Progenitor cell of endocrine pancreas (in vitro differentiated cells): Measurements from ENCODE around the gene TRIM50. TPM values are rescaled to one million over a fixed set of nuclear protein-coding genes. Genes with fewer than 3 reads are reported as not detected.

ENCODE experiments used
- DNase-seq: peaks from one replicate; pipeline ENCODE4 v3.0.0; 2021; ENCODE audit warnings: low spot score; ENCODE audit not compliant: unreplicated experiment
- H3K27ac Mint-ChIP-seq: 2 replicates; pipeline ENCODE4 v1.8.0; 2021; ENCODE audit warnings: mild to moderate bottlenecking, moderate library complexity, mixed read lengths
- H3K27me3 Mint-ChIP-seq: 2 replicates; pipeline ENCODE4 v1.8.0; 2021; ENCODE audit warnings: mixed read lengths
- H3K36me3 Mint-ChIP-seq: 2 replicates; pipeline ENCODE4 v1.8.0; 2022; ENCODE audit warnings: mixed read lengths; ENCODE audit not compliant: insufficient read depth
- H3K4me1 Mint-ChIP-seq: 2 replicates; pipeline ENCODE4 v1.8.0; 2021; ENCODE audit warnings: low read depth, mixed read lengths
- H3K4me3 Mint-ChIP-seq: 2 replicates; pipeline ENCODE4 v1.8.0; 2021; ENCODE audit warnings: low read depth, mild to moderate bottlenecking, moderate library complexity, mixed read lengths
- H3K9me3 Mint-ChIP-seq: 2 replicates; pipeline ENCODE4 v1.8.0; 2021; ENCODE audit warnings: low read depth, mixed read lengths
- total RNA-seq: library from RNA; stranded (reverse); gene quantifications from 2 replicates; pipeline ENCODE4 v1.2.1, GENCODE V29; 2021
- TF ChIP-seq, protein P1 (sequence below): fragments of 200-600 bp; sonication (generic); IDR thresholded peaks from one replicate; pipeline ENCODE4 v1.5.0; 2021; ENCODE audit warnings: antibody characterized with exemption, mild to moderate bottlenecking; ENCODE audit not compliant: unreplicated experiment

TRIM50 gene
- total RNA-seq, 1 donor from 2014 or later: 10.9 TPM

DNA sequence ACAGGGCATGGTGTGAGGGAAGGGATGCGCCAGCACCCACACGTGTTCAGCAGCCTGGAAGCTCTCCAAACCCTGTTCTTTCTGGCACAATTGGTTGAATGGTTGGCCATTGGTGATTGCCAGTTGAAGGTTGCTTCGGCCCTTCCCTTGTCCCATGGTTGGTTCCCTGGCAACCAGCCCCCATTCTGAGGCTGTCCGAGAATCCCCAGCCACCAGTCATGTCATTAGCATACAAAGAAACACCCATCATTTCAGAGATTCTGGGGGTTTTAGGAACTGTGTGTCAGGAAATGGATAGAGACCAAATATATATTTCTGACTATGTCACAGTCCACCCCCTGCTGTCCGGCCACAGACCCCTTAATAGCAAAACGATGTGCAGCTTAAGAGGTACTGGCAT lies 21.9 kb upstream of the TRIM50 start:
- TF ChIP-seq, protein P1, sequence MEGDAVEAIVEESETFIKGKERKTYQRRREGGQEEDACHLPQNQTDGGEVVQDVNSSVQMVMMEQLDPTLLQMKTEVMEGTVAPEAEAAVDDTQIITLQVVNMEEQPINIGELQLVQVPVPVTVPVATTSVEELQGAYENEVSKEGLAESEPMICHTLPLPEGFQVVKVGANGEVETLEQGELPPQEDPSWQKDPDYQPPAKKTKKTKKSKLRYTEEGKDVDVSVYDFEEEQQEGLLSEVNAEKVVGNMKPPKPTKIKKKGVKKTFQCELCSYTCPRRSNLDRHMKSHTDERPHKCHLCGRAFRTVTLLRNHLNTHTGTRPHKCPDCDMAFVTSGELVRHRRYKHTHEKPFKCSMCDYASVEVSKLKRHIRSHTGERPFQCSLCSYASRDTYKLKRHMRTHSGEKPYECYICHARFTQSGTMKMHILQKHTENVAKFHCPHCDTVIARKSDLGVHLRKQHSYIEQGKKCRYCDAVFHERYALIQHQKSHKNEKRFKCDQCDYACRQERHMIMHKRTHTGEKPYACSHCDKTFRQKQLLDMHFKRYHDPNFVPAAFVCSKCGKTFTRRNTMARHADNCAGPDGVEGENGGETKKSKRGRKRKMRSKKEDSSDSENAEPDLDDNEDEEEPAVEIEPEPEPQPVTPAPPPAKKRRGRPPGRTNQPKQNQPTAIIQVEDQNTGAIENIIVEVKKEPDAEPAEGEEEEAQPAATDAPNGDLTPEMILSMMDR: no peak
- H3K27ac Mint-ChIP-seq: no peak overlapping the region
- H3K27me3 Mint-ChIP-seq: no peaks in the 10 kb centered on the region
- no peaks in the 10 kb centered on the region for H3K36me3 Mint-ChIP-seq
- peaks cover 3% of the 10 kb centered on the region for H3K9me3 Mint-ChIP-seq
- DNase-seq: no peak
- peaks cover 9% of the 10 kb centered on the region for H3K4me1 Mint-ChIP-seq
- no peak overlapping the region for H3K4me3 Mint-ChIP-seq

GRCh38 chr7:73345951-73346350 lies 18.1 kb upstream of the TRIM50 start:
- TF ChIP-seq, protein P1: no peak
- Mint-ChIP-seq H3K27me3 (no peaks in the 10 kb centered on the region), H3K4me3 (no peak overlapping the region), H3K4me1 (peaks cover 33% of the 10 kb centered on the region), H3K9me3 (no peaks in the 10 kb centered on the region), H3K36me3 (no peaks in the 10 kb centered on the region), H3K27ac (no peak overlapping the region)
- no peak for DNase-seq

DNA sequence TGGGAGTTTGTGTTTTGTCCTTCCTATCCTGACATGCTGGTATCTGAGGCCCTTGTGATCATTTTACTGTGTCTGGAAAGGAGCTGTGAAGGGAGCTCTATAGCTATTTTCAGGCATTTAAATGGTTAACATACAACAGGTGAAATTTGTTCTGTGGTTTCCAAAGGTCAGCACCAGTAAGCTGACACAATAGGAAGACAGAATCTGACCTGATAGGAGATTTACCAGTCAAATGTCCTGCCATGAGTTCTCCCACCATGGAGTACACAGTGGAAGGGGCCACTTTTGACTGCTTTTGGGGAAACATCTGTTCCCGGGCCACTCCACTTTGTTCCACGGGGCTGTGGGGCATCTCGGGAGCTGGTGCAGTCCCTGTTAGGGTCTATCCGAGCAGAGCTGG lies 17.7 kb upstream of the TRIM50 start:
- no peaks in the 10 kb centered on the region for H3K27me3 Mint-ChIP-seq
- DNase-seq: no peak
- peak overlapping the region; percentile 66 for H3K27ac Mint-ChIP-seq
- TF ChIP-seq, protein P1: no peak
- no peaks in the 10 kb centered on the region for H3K36me3 Mint-ChIP-seq
- no peak overlapping the region for H3K4me3 Mint-ChIP-seq
- H3K9me3 Mint-ChIP-seq: no peaks in the 10 kb centered on the region
- H3K4me1 Mint-ChIP-seq: peaks cover 33% of the 10 kb centered on the region

GRCh38 chr7:73343671-73344380 lies 15.9 kb upstream of the TRIM50 start:
- H3K27ac Mint-ChIP-seq: peak overlapping the region; percentile 71
- no peaks in the 10 kb centered on the region for H3K9me3 Mint-ChIP-seq
- no peak for DNase-seq
- H3K36me3 Mint-ChIP-seq: no peaks in the 10 kb centered on the region
- TF ChIP-seq, protein P1: no peak
- H3K4me1 Mint-ChIP-seq: peaks cover 33% of the 10 kb centered on the region
- H3K27me3 Mint-ChIP-seq: peaks cover 3% of the 10 kb centered on the region
- H3K4me3 Mint-ChIP-seq: no peak overlapping the region

DNA sequence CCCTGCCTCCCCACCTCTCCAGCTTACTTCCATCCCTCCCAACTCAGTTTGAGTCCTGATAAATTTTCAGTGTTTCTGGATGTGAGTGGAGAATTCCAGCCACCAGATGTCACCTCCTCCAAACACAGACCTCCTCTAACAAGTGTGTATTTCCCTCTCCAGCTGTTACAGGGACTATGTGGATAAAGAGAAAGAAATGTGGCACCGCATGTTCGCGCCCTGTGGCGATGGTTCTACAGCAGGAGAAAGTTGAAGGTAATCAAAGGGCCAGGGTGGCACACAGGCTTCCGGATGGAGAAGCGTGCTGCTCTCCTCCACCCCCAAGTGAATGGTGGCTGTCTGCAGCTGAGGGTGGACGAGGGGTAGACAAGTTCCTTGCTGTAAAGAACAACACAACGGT lies 14.8 kb upstream of the TRIM50 start:
- TF ChIP-seq, protein P1: peak; percentile 53
- Mint-ChIP-seq H3K4me3 (no peak overlapping the region), H3K4me1 (peaks cover 33% of the 10 kb centered on the region), H3K9me3 (no peaks in the 10 kb centered on the region), H3K27me3 (peaks cover 3% of the 10 kb centered on the region), H3K36me3 (no peaks in the 10 kb centered on the region), H3K27ac (peak overlapping the region; percentile 78)
- DNase-seq: no peak
